GM10266 (cell line): ENCODE measurements around the gene MT1X.

Experiments used
- DNase-seq: peaks from one replicate; pipeline ENCODE4 v3.0.0; 2012; ENCODE audit errors: extremely low spot score
- CTCF ChIP-seq: IDR thresholded peaks from 2 replicates; pipeline ENCODE4 v1.5.1; 2012; ENCODE audit warnings: mild to moderate bottlenecking, low read depth; ENCODE audit not compliant: control insufficient read depth, insufficient read depth; ENCODE audit errors: missing control alignments

Gene MT1X

GRCh38 chr16:56728980-56729734, 46.9 kb downstream of the MT1X start:
- DNase-seq: no peak
- no peak for TF ChIP-seq CTCF

- DNase-seq: peak; percentile 92
Measured at GRCh38 chr16:56729735-56730662, 47.7 kb downstream of the MT1X start, which contains the start of gene NUP93. Gene NUP93, plus strand, starts transcription at chr16:56730129. Its CDS starts 18,119 bp downstream, at chr16:56748248.

GRCh38 chr16:56732366-56732765, 50.1 kb downstream of the MT1X start:
- no peak for TF ChIP-seq CTCF
- peak; percentile 59 for DNase-seq

More at GRCh38 chr16:56729735-56730662, 47.7 kb downstream of the MT1X start, which contains the start of gene NUP93:
- no peak for TF ChIP-seq CTCF

- DNase-seq: peak; percentile 61
- no peak for TF ChIP-seq CTCF
Measured at GRCh38 chr16:56732832-56733231, 50.6 kb downstream of the MT1X start.
